ENCODE results near the gene DKKL1. TPM values are rescaled to one million over a fixed set of nuclear protein-coding genes. Genes with fewer than 3 reads are reported as not detected.
"Not testable (repeated sequence)": the region's sequence is repeated elsewhere in the genome, so short reads cannot be mapped to it uniquely, and the experiment has no call there.

DKKL1 gene
- total RNA-seq, 1 donor from 2014 or later: 2.2 TPM

GRCh38 chr19:49362048-49362928 is 1.4 kb upstream of the DKKL1 start, which contains the start of gene TEAD2:
TEAD2 (minus strand) TSS chr19:49362416; CDS start chr19:49360075, 2,341 bp downstream.
- DNase-seq: no peak

- no peak for DNase-seq
Observed at GRCh38 chr19:49362929-49363267, 779 bp upstream of the DKKL1 start.

GRCh38 chr19:49364083-49364737 is 533 bp downstream of the DKKL1 start:
- no peak for DNase-seq

- no peak for DNase-seq
Observed at GRCh38 chr19:49366110-49366509, 2.4 kb downstream of the DKKL1 start.

- no peak for DNase-seq
Observed at GRCh38 chr19:49368711-49369358, 5.2 kb downstream of the DKKL1 start.

- no peak for DNase-seq
Observed at GRCh38 chr19:49371184-49371583, 7.5 kb downstream of the DKKL1 start.

GRCh38 chr19:49373174-49373573 is 9.5 kb downstream of the DKKL1 start:
- not testable (repeated sequence) for DNase-seq

- no peak for DNase-seq
Observed at GRCh38 chr19:49374665-49375434, 11.2 kb downstream of the DKKL1 start.

- DNase-seq: no peak
Observed at GRCh38 chr19:49378512-49378911, 14.8 kb downstream of the DKKL1 start.

- DNase-seq: no peak
Observed at GRCh38 chr19:49380391-49380790, 16.7 kb downstream of the DKKL1 start.

- DNase-seq: no peak
Observed at GRCh38 chr19:49382639-49383038, 19.0 kb downstream of the DKKL1 start.

- no peak for DNase-seq
Observed at GRCh38 chr19:49383599-49383998, 19.9 kb downstream of the DKKL1 start.

- DNase-seq: no peak
Observed at GRCh38 chr19:49387936-49388372, 24.3 kb downstream of the DKKL1 start, which contains the start of gene KASH5. KASH5 (plus strand) TSS chr19:49388249; CDS start chr19:49390884, 2,635 bp downstream.

GRCh38 chr19:49389406-49389805 is 25.7 kb downstream of the DKKL1 start:
- DNase-seq: no peak

GRCh38 chr19:49390131-49390928 is 26.7 kb downstream of the DKKL1 start:
- no peak for DNase-seq

GRCh38 chr19:49390929-49391359 is 27.3 kb downstream of the DKKL1 start:
- DNase-seq: no peak

- DNase-seq: peak; percentile 57
Observed at GRCh38 chr19:49391581-49392399, 28.1 kb downstream of the DKKL1 start.

GRCh38 chr19:49393881-49394280 is 30.2 kb downstream of the DKKL1 start:
- DNase-seq: no peak

GRCh38 chr19:49395581-49396407 is 32.1 kb downstream of the DKKL1 start:
- no peak for DNase-seq

Measured in occipital lobe (tissue), 2 donors.